ENCODE results near the gene PROSER3. TPM values are rescaled to one million over a fixed set of nuclear protein-coding genes. Genes with fewer than 3 reads are reported as not detected.

Gene PROSER3
- total RNA-seq, 1 donor = 9.5 TPM

- H3K4me3 ChIP-seq (ENCODE audit: low read depth, low read length) = no peak overlapping the region
- TF ChIP-seq CTCF (IDR thresholded peaks at IDR 0.05; ENCODE audit: insufficient read depth, low read depth, low read length) = no peak
- DNase-seq (ENCODE audit: low read depth) = no peak
Measured at GRCh38 chr19:35713904-35714495, 44.0 kb upstream of the PROSER3 start.

GRCh38 chr19:35714601-35715354, 43.2 kb upstream of the PROSER3 start:
- no peak overlapping the region for H3K4me3 ChIP-seq (ENCODE audit: low read depth, low read length)
- no peak for DNase-seq (ENCODE audit: low read depth)
- TF ChIP-seq CTCF (IDR thresholded peaks at IDR 0.05; ENCODE audit: insufficient read depth, low read depth, low read length) = no peak

GRCh38 chr19:35715355-35715809, 42.6 kb upstream of the PROSER3 start:
- no peak for DNase-seq (ENCODE audit: low read depth)
- no peak for TF ChIP-seq CTCF (IDR thresholded peaks at IDR 0.05; ENCODE audit: insufficient read depth, low read depth, low read length)
- H3K4me3 ChIP-seq (ENCODE audit: low read depth, low read length) = no peak overlapping the region

- peak overlapping the region; percentile 84 for H3K4me3 ChIP-seq (ENCODE audit: low read depth, low read length)
- DNase-seq (ENCODE audit: low read depth) = peak; percentile 45
- no peak for TF ChIP-seq CTCF (IDR thresholded peaks at IDR 0.05; ENCODE audit: insufficient read depth, low read depth, low read length)
Measured at GRCh38 chr19:35715981-35716800, 41.8 kb upstream of the PROSER3 start.

- DNase-seq (ENCODE audit: low read depth) = peak; percentile 83
- peak overlapping the region; percentile 84 for H3K4me3 ChIP-seq (ENCODE audit: low read depth, low read length)
- TF ChIP-seq CTCF (IDR thresholded peaks at IDR 0.05; ENCODE audit: insufficient read depth, low read depth, low read length) = peak; percentile 86
Measured at GRCh38 chr19:35716801-35717664, 40.9 kb upstream of the PROSER3 start.
